Measurements from ENCODE around the gene NDUFB5.
"Not testable (repeated sequence)": the region's sequence is repeated elsewhere in the genome, so short reads cannot be mapped to it uniquely, and the experiment has no call there.

Gene NDUFB5

DNA sequence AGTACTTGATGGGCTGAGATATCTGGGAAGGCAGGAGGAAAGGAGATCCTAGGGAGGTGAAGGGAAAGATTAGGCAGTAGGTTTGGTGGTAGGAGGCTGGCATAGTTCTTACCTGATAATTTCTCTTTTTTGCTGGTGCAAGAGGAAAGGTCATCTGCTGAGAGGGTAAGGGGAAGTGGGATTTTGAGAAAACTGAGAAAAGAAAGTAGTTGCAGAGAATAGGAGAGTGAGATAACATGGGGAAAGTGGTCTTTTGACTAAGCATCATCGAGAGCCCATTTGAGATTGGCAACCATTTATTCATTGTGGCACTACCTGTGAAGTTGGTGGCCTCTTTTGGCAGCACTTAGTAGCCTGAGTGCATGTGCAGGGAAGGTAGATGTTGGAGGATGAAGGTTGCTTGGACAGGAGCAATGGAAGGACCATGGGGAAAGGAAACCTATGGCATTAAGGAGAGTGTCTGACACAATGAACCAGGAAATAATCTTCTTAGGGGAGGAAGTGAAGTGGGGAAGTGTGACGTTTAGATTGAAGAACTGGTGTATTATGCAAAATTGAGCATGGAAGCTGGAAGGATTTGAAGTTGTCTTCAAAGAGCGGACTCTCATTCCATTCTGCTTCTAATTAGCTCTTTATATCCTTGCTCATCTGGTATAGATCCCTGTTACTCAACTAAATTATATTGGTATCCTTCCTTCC, 26.3 kb downstream of the NDUFB5 start:
- Histone ChIP-seq H3K4me1 (ENCODE audit: control insufficient read depth, insufficient read depth, low read length) (no peaks in the 10 kb centered on the region), H3K9me3 (ENCODE audit: control insufficient read depth in 2 of 2, low read length in 2 of 2) (no peaks in the 10 kb centered on the region), H3K27me3 (ENCODE audit: control insufficient read depth in 1 of 2, insufficient read depth in 2 of 2, low read length in 2 of 2) (no peaks in the 10 kb centered on the region), H3K36me3 (ENCODE audit: control insufficient read depth in 2 of 2, insufficient read depth in 2 of 2, low read length in 2 of 2) (peaks cover 1 to 4% of the 10 kb centered on the region in 2 donors), H3K9ac (ENCODE audit: low read length in 2 of 2) (no peak overlapping the region), H3K27ac (ENCODE audit: low read length) (no peak overlapping the region), H3K4me3 (ENCODE audit: low read length in 2 of 2) (no peak overlapping the region)

DNA sequence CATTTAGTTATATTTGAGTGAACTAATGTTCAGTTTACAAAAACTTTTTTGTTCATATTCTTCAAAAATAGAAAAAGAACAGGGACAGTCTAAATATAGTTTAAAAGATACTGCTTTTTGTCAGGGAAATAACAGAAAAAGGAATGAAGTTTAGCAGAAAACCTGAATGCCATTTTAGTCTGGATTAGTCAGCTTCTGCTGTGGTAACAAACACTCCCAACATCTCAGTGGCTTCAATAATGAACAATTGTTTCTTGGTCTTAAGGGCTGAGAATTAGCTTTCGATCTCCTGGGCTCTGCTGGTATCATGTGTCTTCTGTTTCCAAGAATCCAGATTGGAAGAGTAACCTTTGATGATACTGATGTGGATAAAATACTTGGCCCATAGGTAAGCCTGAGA, 35.9 kb downstream of the NDUFB5 start:
- H3K27ac ChIP-seq (ENCODE audit: low read length) = no peak overlapping the region
- no peak overlapping the region for H3K4me3 ChIP-seq (ENCODE audit: low read length in 2 of 2)
- H3K9ac ChIP-seq (ENCODE audit: low read length in 2 of 2) = no peak overlapping the region
- no peaks in the 10 kb centered on the region for H3K27me3 ChIP-seq (ENCODE audit: control insufficient read depth in 1 of 2, insufficient read depth in 2 of 2, low read length in 2 of 2)
- peaks cover 0 to 2% of the 10 kb centered on the region in 2 donors for H3K36me3 ChIP-seq (ENCODE audit: control insufficient read depth in 2 of 2, insufficient read depth in 2 of 2, low read length in 2 of 2)
- H3K9me3 ChIP-seq (ENCODE audit: control insufficient read depth in 2 of 2, low read length in 2 of 2) = no peaks in the 10 kb centered on the region
- H3K4me1 ChIP-seq (ENCODE audit: control insufficient read depth, insufficient read depth, low read length) = no peaks in the 10 kb centered on the region

DNA sequence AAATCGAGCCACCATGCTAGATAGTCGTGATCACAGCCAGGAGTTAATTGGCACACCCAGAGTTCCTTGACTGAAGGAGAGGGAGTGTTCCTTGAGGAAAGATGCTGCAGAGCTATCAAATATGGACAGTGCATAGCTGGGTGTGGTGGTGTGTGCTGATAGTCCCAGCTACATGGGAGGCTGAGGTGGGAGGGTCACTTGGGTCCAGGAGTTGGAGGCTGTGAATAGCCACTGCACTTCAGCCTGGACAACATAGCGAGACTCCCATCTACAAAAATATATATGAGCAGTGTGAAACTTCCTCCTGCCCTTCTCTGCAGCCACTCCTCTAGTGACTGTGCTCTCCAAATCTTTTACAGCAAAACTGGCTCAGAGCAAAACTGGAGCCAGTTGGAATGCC, 38.3 kb downstream of the NDUFB5 start:
- Histone ChIP-seq H3K27me3 (ENCODE audit: control insufficient read depth in 1 of 2, insufficient read depth in 2 of 2, low read length in 2 of 2) (no peaks in the 10 kb centered on the region), H3K9ac (ENCODE audit: low read length in 2 of 2) (no peak overlapping the region)

DNA sequence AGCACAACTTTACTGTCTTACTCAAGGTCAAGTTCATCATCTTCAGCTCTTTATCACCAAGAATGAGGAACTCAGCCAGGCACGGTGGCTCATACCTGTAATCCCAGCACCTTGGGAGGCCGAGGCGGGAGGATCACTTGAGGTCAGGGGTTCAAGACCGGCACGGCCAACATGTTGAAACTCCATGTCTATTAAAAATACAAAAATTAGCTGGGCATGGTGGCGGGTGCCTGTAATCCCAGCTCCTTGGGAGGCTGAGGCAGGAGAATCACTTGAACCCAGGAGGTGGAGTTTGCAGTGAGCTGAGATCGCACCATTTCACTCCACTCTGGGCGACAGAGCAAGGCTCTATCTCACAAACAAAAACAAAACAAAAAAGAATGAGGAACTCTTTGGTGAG, 39.2 kb downstream of the NDUFB5 start:
- H3K27me3 ChIP-seq (ENCODE audit: control insufficient read depth in 1 of 2, insufficient read depth in 2 of 2, low read length in 2 of 2); H3K4me3 ChIP-seq (ENCODE audit: low read length in 2 of 2); H3K9ac ChIP-seq (ENCODE audit: low read length in 2 of 2); H3K36me3 ChIP-seq (ENCODE audit: control insufficient read depth in 2 of 2, insufficient read depth in 2 of 2, low read length in 2 of 2); H3K9me3 ChIP-seq (ENCODE audit: control insufficient read depth in 2 of 2, low read length in 2 of 2); H3K4me1 ChIP-seq (ENCODE audit: control insufficient read depth, insufficient read depth, low read length); H3K27ac ChIP-seq (ENCODE audit: low read length): not testable (repeated sequence)

More for the DNA sequence above, 38.3 kb downstream of the NDUFB5 start:
- H3K9me3 ChIP-seq (ENCODE audit: control insufficient read depth in 2 of 2, low read length in 2 of 2) = no peaks in the 10 kb centered on the region
- no peaks in the 10 kb centered on the region for H3K4me1 ChIP-seq (ENCODE audit: control insufficient read depth, insufficient read depth, low read length)
- peaks cover 0 to 2% of the 10 kb centered on the region in 2 donors for H3K36me3 ChIP-seq (ENCODE audit: control insufficient read depth in 2 of 2, insufficient read depth in 2 of 2, low read length in 2 of 2)
- H3K27ac ChIP-seq (ENCODE audit: low read length) = no peak overlapping the region
- no peak overlapping the region for H3K4me3 ChIP-seq (ENCODE audit: low read length in 2 of 2)

DNA sequence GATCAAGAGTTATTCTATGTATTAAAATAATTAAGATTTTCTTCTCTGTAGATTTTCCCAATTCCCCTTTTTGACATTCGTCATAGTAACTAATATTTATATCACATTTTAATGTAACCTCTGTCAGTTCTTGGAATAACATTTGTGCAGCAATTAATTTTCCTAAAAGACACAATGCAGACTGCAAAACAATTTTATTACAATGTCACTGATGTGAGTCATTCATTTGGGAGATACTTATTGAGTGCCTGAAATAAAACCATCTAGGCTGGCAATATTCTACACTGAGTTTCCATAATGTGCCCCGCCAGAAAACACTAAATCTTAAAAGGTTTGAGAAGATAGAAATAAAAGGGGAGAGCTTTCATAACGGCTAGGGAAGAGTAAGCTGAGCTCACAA, 41.6 kb downstream of the NDUFB5 start:
- Histone ChIP-seq H3K36me3 (ENCODE audit: control insufficient read depth in 2 of 2, insufficient read depth in 2 of 2, low read length in 2 of 2) (peaks cover 0 to 2% of the 10 kb centered on the region in 2 donors), H3K4me3 (ENCODE audit: low read length in 2 of 2) (no peak overlapping the region), H3K4me1 (ENCODE audit: control insufficient read depth, insufficient read depth, low read length) (no peaks in the 10 kb centered on the region), H3K9ac (ENCODE audit: low read length in 2 of 2) (no peak overlapping the region), H3K27me3 (ENCODE audit: control insufficient read depth in 1 of 2, insufficient read depth in 2 of 2, low read length in 2 of 2) (no peaks in the 10 kb centered on the region), H3K9me3 (ENCODE audit: control insufficient read depth in 2 of 2, low read length in 2 of 2) (no peaks in the 10 kb centered on the region), H3K27ac (ENCODE audit: low read length) (no peak overlapping the region)

DNA sequence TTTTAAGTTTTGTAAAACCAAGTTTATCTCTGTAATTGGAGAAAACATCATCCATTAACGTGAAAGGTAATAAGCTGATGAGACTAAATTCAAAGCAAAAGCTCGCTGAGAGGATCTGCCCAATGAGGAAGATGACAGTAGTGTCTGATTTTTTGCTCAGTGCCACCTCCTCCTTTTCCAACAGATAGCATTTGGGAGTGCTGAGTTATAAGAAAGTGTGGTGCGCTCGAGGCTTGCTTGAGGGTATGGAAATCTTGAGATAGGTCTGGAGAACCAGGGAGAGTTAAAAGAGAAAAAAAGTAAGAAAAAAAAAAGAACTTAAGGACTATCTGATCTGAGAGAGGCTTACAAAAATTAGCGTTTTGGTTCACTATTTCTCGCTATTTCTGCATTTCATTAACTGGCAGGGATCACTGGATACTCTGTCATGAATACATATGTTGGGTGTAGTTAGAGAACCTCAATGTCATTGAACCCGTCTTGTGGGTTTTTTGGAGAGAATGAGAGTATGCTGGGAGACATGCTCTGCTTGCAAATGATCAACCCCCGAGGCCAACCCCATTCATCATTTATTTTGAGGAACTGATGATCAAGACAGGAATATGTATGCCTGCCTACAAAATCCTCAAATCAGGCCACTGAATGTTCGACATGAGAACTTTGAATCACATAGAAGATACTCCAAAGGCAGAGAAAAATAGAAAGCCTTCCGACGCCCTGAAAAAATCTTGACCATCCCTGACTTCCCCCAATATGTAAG, 47.3 kb downstream of the NDUFB5 start:
- peak overlapping the region; percentile 84 for H3K27ac ChIP-seq (ENCODE audit: low read length)
- peak overlapping the region; percentile 51 to 86 for H3K4me3 ChIP-seq (ENCODE audit: low read length in 2 of 2)
- peaks cover 6% of the 10 kb centered on the region for H3K4me1 ChIP-seq (ENCODE audit: control insufficient read depth, insufficient read depth, low read length)
- no peaks in the 10 kb centered on the region for H3K27me3 ChIP-seq (ENCODE audit: control insufficient read depth in 1 of 2, insufficient read depth in 2 of 2, low read length in 2 of 2)
- H3K9ac ChIP-seq (ENCODE audit: low read length in 2 of 2) = peak overlapping the region; percentile 37 to 64
- no peaks in the 10 kb centered on the region for H3K36me3 ChIP-seq (ENCODE audit: control insufficient read depth in 2 of 2, insufficient read depth in 2 of 2, low read length in 2 of 2)
- H3K9me3 ChIP-seq (ENCODE audit: control insufficient read depth in 2 of 2, low read length in 2 of 2) = no peaks in the 10 kb centered on the region

DNA sequence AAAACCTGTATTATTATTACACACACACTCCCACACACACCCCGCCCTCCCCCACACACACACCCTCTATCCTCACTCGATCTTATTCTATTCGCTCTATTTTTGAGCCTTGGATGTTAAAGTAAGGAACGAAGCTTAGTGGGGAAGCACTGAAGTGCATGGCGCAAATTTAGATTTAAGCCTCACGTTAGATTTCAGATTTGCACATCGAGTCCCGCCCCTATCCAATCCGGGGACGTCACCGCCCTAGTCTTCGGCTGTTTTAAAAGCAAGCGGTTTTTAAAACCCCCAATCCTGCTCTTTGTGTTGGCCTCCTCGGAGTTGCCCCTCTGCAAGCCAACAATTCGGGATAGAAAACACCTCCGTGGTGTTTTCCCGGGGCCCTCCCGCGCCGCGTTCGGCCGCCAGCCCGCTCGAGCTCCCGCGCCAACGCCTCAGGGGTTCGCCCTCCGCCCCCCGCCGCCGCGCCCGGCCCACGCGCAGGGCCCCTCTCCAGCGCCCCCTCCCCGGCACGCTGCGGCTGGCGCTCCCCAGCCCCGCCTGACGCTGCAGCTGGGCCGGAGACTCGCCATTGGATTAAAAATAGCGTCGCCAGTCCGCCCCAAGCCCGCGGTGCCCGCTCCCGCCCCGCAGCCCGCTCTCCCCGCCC, 48.0 kb downstream of the NDUFB5 start, which contains the start of gene USP13:
Gene USP13 (plus strand): TSS at position 594 of the 649 bp plus-strand sequence. CDS start 186 bp downstream, outside the sequence.
- Histone ChIP-seq H3K27ac (ENCODE audit: low read length) (peak within 1 kb of the TSS; percentile 84), H3K4me3 (ENCODE audit: low read length in 2 of 2) (peak within 1 kb of the TSS; percentile 60 to 86), H3K9ac (ENCODE audit: low read length in 2 of 2) (peak within 1 kb of the TSS; percentile 60 to 80)

DNA sequence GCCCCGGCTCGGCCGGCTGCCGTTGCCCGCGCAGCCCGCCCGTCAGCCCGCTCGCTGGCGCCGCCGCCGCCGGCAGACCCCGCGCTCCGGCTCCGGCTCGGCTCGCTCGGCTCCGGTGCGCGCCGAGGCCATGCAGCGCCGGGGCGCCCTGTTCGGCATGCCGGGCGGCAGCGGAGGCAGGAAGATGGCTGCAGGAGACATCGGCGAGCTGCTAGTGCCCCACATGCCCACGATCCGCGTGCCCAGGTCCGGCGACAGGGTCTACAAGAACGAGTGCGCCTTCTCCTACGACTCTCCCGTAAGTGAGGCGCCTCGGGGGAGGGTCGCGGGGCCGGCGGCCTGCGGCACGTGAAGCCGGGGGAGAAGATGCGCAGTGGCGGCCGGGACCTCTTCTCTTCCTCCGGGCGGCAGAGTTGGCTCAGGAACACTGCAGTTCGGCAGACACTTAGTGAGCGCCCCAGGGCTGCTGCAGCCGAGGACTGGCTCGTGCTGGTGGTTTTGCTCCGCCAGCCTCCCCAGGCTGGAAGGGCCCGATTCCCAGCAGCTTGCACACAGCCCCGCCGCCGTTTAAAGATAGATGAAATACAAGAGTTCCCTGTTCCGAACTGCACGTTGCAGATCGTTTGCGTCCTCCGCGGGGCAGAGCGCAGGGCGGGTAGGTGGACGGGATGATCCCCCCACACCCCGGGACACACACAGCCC, 48.7 kb downstream of the NDUFB5 start:
- no peaks in the 10 kb centered on the region for H3K36me3 ChIP-seq (ENCODE audit: control insufficient read depth in 2 of 2, insufficient read depth in 2 of 2, low read length in 2 of 2)
- H3K4me1 ChIP-seq (ENCODE audit: control insufficient read depth, insufficient read depth, low read length) = peaks cover 8% of the 10 kb centered on the region
- H3K9ac ChIP-seq (ENCODE audit: low read length in 2 of 2) = peak overlapping the region; percentile 60 to 80
- H3K27ac ChIP-seq (ENCODE audit: low read length) = peak overlapping the region; percentile 82
- H3K9me3 ChIP-seq (ENCODE audit: control insufficient read depth in 2 of 2, low read length in 2 of 2) = no peaks in the 10 kb centered on the region
- peak overlapping the region; percentile 60 to 86 for H3K4me3 ChIP-seq (ENCODE audit: low read length in 2 of 2)
- no peaks in the 10 kb centered on the region for H3K27me3 ChIP-seq (ENCODE audit: control insufficient read depth in 1 of 2, insufficient read depth in 2 of 2, low read length in 2 of 2)

More for the DNA sequence above, 48.0 kb downstream of the NDUFB5 start, which contains the start of gene USP13:
- no peaks in the 10 kb centered on the region for H3K27me3 ChIP-seq (ENCODE audit: control insufficient read depth in 1 of 2, insufficient read depth in 2 of 2, low read length in 2 of 2)
- H3K36me3 ChIP-seq (ENCODE audit: control insufficient read depth in 2 of 2, insufficient read depth in 2 of 2, low read length in 2 of 2) = no peaks in the 10 kb centered on the region
- peaks cover 6% of the 10 kb centered on the region for H3K4me1 ChIP-seq (ENCODE audit: control insufficient read depth, insufficient read depth, low read length)
- no peaks in the 10 kb centered on the region for H3K9me3 ChIP-seq (ENCODE audit: control insufficient read depth in 2 of 2, low read length in 2 of 2)

DNA sequence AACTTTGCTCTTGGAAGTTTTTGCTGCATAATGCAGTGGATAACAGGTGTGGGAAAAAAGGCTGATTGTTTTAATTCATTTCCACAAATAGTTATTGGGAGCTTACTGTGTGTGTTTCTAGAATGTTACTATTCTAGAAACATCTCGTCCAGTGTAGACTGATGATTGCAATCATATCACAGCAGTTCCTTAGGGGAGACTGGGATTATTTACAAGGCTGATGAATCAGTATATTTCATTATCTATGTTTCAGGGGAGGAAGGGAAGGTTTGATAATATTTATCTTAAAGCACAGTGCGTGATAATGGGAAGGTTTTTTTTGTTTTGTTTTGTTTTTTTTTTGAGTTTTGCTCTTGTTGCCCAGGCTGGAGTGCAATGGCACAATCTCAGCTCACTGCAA, 50.6 kb downstream of the NDUFB5 start:
- Histone ChIP-seq H3K9me3 (ENCODE audit: control insufficient read depth in 2 of 2, low read length in 2 of 2) (no peaks in the 10 kb centered on the region), H3K4me3 (ENCODE audit: low read length in 2 of 2) (no peak overlapping the region), H3K27ac (ENCODE audit: low read length) (no peak overlapping the region), H3K4me1 (ENCODE audit: control insufficient read depth, insufficient read depth, low read length) (peaks cover 13% of the 10 kb centered on the region), H3K36me3 (ENCODE audit: control insufficient read depth in 2 of 2, insufficient read depth in 2 of 2, low read length in 2 of 2) (no peaks in the 10 kb centered on the region), H3K9ac (ENCODE audit: low read length in 2 of 2) (no peak overlapping the region), H3K27me3 (ENCODE audit: control insufficient read depth in 1 of 2, insufficient read depth in 2 of 2, low read length in 2 of 2) (no peaks in the 10 kb centered on the region)

DNA sequence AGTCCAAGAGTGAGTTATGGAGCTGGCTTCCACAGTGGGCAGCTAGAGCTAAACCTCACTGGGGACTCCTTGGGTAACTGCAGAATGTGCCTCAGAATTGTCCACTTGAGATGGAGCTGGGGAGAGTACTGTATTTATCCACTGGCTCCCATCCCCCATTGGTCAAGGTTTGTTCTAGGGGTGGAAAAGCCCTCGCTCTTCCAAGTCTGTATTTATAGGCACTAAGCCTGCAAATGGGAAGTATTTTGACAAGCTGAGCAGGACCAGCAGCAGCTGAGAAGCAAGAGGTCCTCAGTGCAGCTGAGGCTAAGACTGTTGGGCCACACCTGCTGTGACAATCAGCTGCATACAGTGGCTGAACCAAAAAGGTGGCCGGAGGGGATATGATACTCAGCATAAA, 54.0 kb downstream of the NDUFB5 start:
- no peaks in the 10 kb centered on the region for H3K27me3 ChIP-seq (ENCODE audit: control insufficient read depth in 1 of 2, insufficient read depth in 2 of 2, low read length in 2 of 2)
- H3K27ac ChIP-seq (ENCODE audit: low read length) = no peak overlapping the region
- no peaks in the 10 kb centered on the region for H3K36me3 ChIP-seq (ENCODE audit: control insufficient read depth in 2 of 2, insufficient read depth in 2 of 2, low read length in 2 of 2)
- peaks cover 13% of the 10 kb centered on the region for H3K4me1 ChIP-seq (ENCODE audit: control insufficient read depth, insufficient read depth, low read length)
- no peak overlapping the region for H3K9ac ChIP-seq (ENCODE audit: low read length in 2 of 2)
- no peak overlapping the region for H3K4me3 ChIP-seq (ENCODE audit: low read length in 2 of 2)
- no peaks in the 10 kb centered on the region for H3K9me3 ChIP-seq (ENCODE audit: control insufficient read depth in 2 of 2, low read length in 2 of 2)

All from stomach smooth muscle (tissue), 2 donors.